GM12872 (cell line): ENCODE measurements around the gene CHD1L.

Source experiments
- CTCF ChIP-seq: IDR thresholded peaks from 3 replicates; pipeline ENCODE4 v1.5.1; 2011; ENCODE audit warnings: low read depth, mild to moderate bottlenecking, low read length, moderate library complexity; ENCODE audit not compliant: insufficient read depth

Gene CHD1L

GRCh38 chr1:147283011-147283410 lies 40.5 kb downstream of the CHD1L start:
- no peak for TF ChIP-seq CTCF

- no peak for TF ChIP-seq CTCF
Measured at GRCh38 chr1:147287133-147287865, 44.8 kb downstream of the CHD1L start.

- TF ChIP-seq CTCF: no peak
Measured at GRCh38 chr1:147292012-147292411, 49.5 kb downstream of the CHD1L start.

- no peak for TF ChIP-seq CTCF
Measured at GRCh38 chr1:147292631-147293251, 50.3 kb downstream of the CHD1L start.

- TF ChIP-seq CTCF: no peak
Measured at GRCh38 chr1:147297438-147297837, 55.0 kb downstream of the CHD1L start.

- TF ChIP-seq CTCF: no peak
Measured at GRCh38 chr1:147316968-147317367, 74.5 kb downstream of the CHD1L start.

GRCh38 chr1:147334292-147334691 lies 91.8 kb downstream of the CHD1L start:
- no peak for TF ChIP-seq CTCF
